Endothelial cell of umbilical vein (primary cell): ENCODE data around the gene IQGAP2. TPM values are rescaled to one million over a fixed set of nuclear protein-coding genes. Genes with fewer than 3 reads are reported as not detected.

ENCODE experiments used
- BruUV-seq: library from RNA; stranded (reverse); fragments of 400-500 nt; replicated peaks from 2 replicates; lab custom pipeline; 2021; lab: Mats Ljungman, UMichigan
- CTCF ChIA-PET: fragments of 300-600, 350-600 bp; sonication (Branson Sonifier 250); formaldehyde crosslinking; loops from one replicate; lab custom pipeline; 2021; ENCODE audit warnings: antibody characterized with exemption, inconsistent platforms; lab: Charles Lee
- POLR2A ChIA-PET: fragments of 300-600, 350-600 bp; sonication (Branson Sonifier 250); formaldehyde crosslinking; loops from one replicate; lab custom pipeline; 2021; ENCODE audit warnings: antibody characterized with exemption, inconsistent platforms; lab: Charles Lee
- DNase-seq: peaks from one replicate; pipeline ENCODE4 v3.0.0-alpha.2; 2011; ENCODE audit warnings: low read depth, low spot score
- FAIRE-seq: peaks from 2 replicates; lab custom pipeline; 2011; peaks lifted over from hg19 to GRCh38; lab: Jason Lieb, UNC
- H2AFZ ChIP-seq: 2 replicates; pipeline ENCODE4 v1.6.0; 2012; ENCODE audit warnings: low read depth, low read length, control low read depth, inconsistent platforms
- H3K27ac ChIP-seq: 2 replicates; pipeline ENCODE4 v1.5.1; 2011; ENCODE audit warnings: low read depth, mild to moderate bottlenecking, control low read depth, low read length, moderate library complexity; ENCODE audit not compliant: insufficient read depth
- H3K27me3 ChIP-seq, 2 experiments: 2 replicates each; pipeline versions ENCODE4 v1.6.0 to v1.6.1; 2011; ENCODE audit warnings: low read length in 2 of 2, mixed read lengths in 1 of 2; ENCODE audit not compliant: control insufficient read depth in 2 of 2, insufficient read depth in 2 of 2
- H3K36me3 ChIP-seq, 2 experiments: 2 replicates in 1 of 2; 3 replicates in 1 of 2; pipeline ENCODE4 v1.5.1; 2011; ENCODE audit warnings: low read length in 2 of 2, mild to moderate bottlenecking in 1 of 2, moderate library complexity in 1 of 2; ENCODE audit not compliant: control insufficient read depth in 2 of 2, insufficient read depth in 2 of 2; ENCODE audit errors: extremely low read depth in 1 of 2
- H3K4me1 ChIP-seq: 3 replicates; pipeline ENCODE4 v1.5.1; 2011; ENCODE audit warnings: mild to moderate bottlenecking, low read length; ENCODE audit not compliant: control insufficient read depth, insufficient read depth; ENCODE audit errors: extremely low read depth
- H3K4me2 ChIP-seq: 2 replicates; pipeline ENCODE4 v1.6.1; 2011; ENCODE audit warnings: low read length, control low read depth, mixed read lengths; ENCODE audit not compliant: insufficient read depth
- H3K4me3 ChIP-seq, 3 experiments: fragments of 200-600 bp in 1 of 3; sonication (generic), shearing (Covaris generic) in 1 of 3; replicated peaks in 1 of 3; 2 replicates each; pipeline ENCODE4 v1.5.1; 2011 to 2016; ENCODE audit warnings: control low read depth in 3 of 3, low read length in 3 of 3, mild to moderate bottlenecking in 2 of 3, inconsistent platforms in 1 of 3, low read depth in 1 of 3, moderate library complexity in 1 of 3; ENCODE audit not compliant: insufficient read depth in 1 of 3
- H3K79me2 ChIP-seq: 2 replicates; pipeline ENCODE4 v1.6.0; 2012; ENCODE audit warnings: low read length, inconsistent platforms; ENCODE audit not compliant: control insufficient read depth, insufficient read depth
- H3K9ac ChIP-seq: replicated peaks from 2 replicates; pipeline ENCODE3; 2011; ENCODE audit warnings: low read length, control low read depth; ENCODE audit not compliant: insufficient read depth; ENCODE audit errors: extremely low read depth
- H3K9me1 ChIP-seq: replicated peaks from 3 replicates; pipeline ENCODE4 v1.6.0; 2011; ENCODE audit warnings: mild to moderate bottlenecking, low read length; ENCODE audit not compliant: control insufficient read depth, insufficient read depth; ENCODE audit errors: extremely low read depth
- H3K9me3 ChIP-seq: replicated peaks from 2 replicates; pipeline ENCODE4 v1.5.1; 2012; ENCODE audit warnings: low read length, inconsistent platforms; ENCODE audit not compliant: control insufficient read depth, insufficient read depth
- H4K20me1 ChIP-seq: replicated peaks from 2 replicates; pipeline ENCODE3; 2011; ENCODE audit warnings: mild to moderate bottlenecking, low read length; ENCODE audit not compliant: control insufficient read depth, insufficient read depth; ENCODE audit errors: extremely low read depth
- EZH2 ChIP-seq: IDR thresholded peaks from 2 replicates; pipeline ENCODE4 v1.6.1; 2012; ENCODE audit warnings: borderline replicate concordance, low read depth, mild to moderate bottlenecking, moderate library complexity, low read length, inconsistent platforms; ENCODE audit not compliant: severe bottlenecking
- FOS ChIP-seq: IDR thresholded peaks from 2 replicates; pipeline ENCODE4 v1.6.1; 2011; ENCODE audit warnings: mild to moderate bottlenecking, low read length, moderate library complexity, borderline replicate concordance; ENCODE audit not compliant: insufficient read depth
- GATA2 ChIP-seq: IDR thresholded peaks from 2 replicates; pipeline ENCODE4 v1.7.0; 2011; ENCODE audit warnings: low read depth, mild to moderate bottlenecking, moderate library complexity, mixed read lengths, low read length; ENCODE audit not compliant: insufficient read length, insufficient read depth
- JUN ChIP-seq: IDR thresholded peaks from 2 replicates; pipeline ENCODE4 v1.6.1; 2011; ENCODE audit warnings: borderline replicate concordance, low read depth; ENCODE audit not compliant: insufficient read length, insufficient read depth
- MYC ChIP-seq: IDR thresholded peaks from one replicate; pipeline ENCODE4 v1.6.1; 2011; ENCODE audit warnings: mild to moderate bottlenecking, low read depth, low read length
- POLR2A ChIP-seq: IDR thresholded peaks from 2 replicates; pipeline ENCODE4 v1.6.1; 2012; ENCODE audit warnings: low read depth, mild to moderate bottlenecking, control low read depth, low read length
- POLR2AphosphoS5 ChIP-seq: IDR thresholded peaks from 2 replicates; pipeline ENCODE4 v1.6.1; 2012; ENCODE audit warnings: low read depth, mild to moderate bottlenecking, control low read depth, low read length, moderate library complexity; ENCODE audit not compliant: insufficient read depth
- dilution Hi-C: fragments of 300-500 bp; cut with MboI; formaldehyde crosslinking; loops from one replicate; pipeline ENCODE4 v1.15.0; 2019; ENCODE audit warnings: low sequenced_read_pairs; ENCODE audit not compliant: extremely low pct_ligation_motif_present
- intact Hi-C: fragments of 100-400 bp; cut with micrococcal nuclease; formaldehyde crosslinking; loops from one replicate; pipeline ENCODE4 v1.10.0; 2022
- polyA plus RNA-seq, 4 experiments: library from polyadenylated mRNA; depleted of rRNA in 3 of 4; stranded (reverse) in 3 of 4; unstranded in 1 of 4; fragments of >200 nt; gene quantifications; 2 replicates each; pipeline versions ENCODE4 v1.2.1 to v1.2.3, GENCODE V29; 2011 to 2012; ENCODE audit warnings: missing spikeins in 1 of 4
- total RNA-seq: library from RNA; stranded (reverse); gene quantifications from 2 replicates; pipeline ENCODE4 v1.2.3, GENCODE V29; 2021
- TF ChIP-seq, protein P1 (sequence below), 2 donors: IDR thresholded peaks; 1 replicate in 1 of 2; 2 replicates in 1 of 2; pipeline ENCODE4 v1.5.1; 2011; ENCODE audit warnings: low read length in 2 of 2, mild to moderate bottlenecking in 2 of 2, moderate library complexity in 2 of 2, control low read depth in 1 of 2, inconsistent platforms in 1 of 2, low read depth in 1 of 2; ENCODE audit not compliant: insufficient read depth in 1 of 2; ENCODE audit errors: extremely low read depth in 1 of 2
- TF ChIP-seq, protein P2 (sequence below): IDR thresholded peaks from 2 replicates; pipeline ENCODE4 v1.6.1; 2011; ENCODE audit not compliant: insufficient read depth, insufficient read length

Gene IQGAP2
- total and polyA plus RNA-seq, 2 donors (not counting 3 experiments of a cell fraction or from before 2014, with no cell fraction given), result 4.5 to 4.7 TPM

DNA sequence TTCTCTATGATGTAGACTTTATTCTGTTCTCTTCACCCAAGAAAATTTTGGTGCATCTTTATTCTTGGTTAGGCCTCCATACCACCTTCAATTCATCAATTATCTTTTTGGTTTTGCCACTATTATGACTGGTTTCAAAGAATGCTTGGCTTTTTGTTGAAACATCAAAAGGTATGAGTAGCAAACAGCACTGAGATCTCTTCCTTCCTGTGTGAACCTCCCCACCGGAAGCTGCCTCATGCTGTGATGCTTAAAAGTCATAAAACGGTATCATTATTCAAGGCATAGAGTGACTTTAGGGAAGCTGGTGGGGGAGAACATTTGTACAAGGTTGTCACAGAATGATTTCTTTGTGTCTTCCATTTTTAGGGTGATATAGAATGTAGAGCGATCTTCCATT is 70.6 kb downstream of the IQGAP2 start:
- H3K27ac ChIP-seq, result no peak overlapping the region
- H4K20me1 ChIP-seq, result no peaks in the 10 kb centered on the region
- no peaks in the 10 kb centered on the region for H3K9me1 ChIP-seq
- H3K27me3 ChIP-seq, result peaks cover 0 to 2% of the 10 kb centered on the region in 2 experiments
- no peaks in the 10 kb centered on the region for H3K4me1 ChIP-seq
- H3K9ac ChIP-seq, result no peak overlapping the region
- H3K4me3 ChIP-seq, result no peak overlapping the region
- BruUV-seq, result no TSS peak
- H2AFZ ChIP-seq, result no peak overlapping the region
- no peaks in the 10 kb centered on the region for H3K79me2 ChIP-seq
- no peak for TF ChIP-seq JUN
- no peak for TF ChIP-seq GATA2
- TF ChIP-seq FOS, result no peak
- TF ChIP-seq, protein P1, sequence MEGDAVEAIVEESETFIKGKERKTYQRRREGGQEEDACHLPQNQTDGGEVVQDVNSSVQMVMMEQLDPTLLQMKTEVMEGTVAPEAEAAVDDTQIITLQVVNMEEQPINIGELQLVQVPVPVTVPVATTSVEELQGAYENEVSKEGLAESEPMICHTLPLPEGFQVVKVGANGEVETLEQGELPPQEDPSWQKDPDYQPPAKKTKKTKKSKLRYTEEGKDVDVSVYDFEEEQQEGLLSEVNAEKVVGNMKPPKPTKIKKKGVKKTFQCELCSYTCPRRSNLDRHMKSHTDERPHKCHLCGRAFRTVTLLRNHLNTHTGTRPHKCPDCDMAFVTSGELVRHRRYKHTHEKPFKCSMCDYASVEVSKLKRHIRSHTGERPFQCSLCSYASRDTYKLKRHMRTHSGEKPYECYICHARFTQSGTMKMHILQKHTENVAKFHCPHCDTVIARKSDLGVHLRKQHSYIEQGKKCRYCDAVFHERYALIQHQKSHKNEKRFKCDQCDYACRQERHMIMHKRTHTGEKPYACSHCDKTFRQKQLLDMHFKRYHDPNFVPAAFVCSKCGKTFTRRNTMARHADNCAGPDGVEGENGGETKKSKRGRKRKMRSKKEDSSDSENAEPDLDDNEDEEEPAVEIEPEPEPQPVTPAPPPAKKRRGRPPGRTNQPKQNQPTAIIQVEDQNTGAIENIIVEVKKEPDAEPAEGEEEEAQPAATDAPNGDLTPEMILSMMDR (IDR thresholded peaks at IDR 0.05; ENCODE audit: extremely low read depth in 1 of 2, insufficient read depth in 1 of 2, low read depth in 1 of 2, low read length in 2 of 2), result no peak
- TF ChIP-seq, protein P2, sequence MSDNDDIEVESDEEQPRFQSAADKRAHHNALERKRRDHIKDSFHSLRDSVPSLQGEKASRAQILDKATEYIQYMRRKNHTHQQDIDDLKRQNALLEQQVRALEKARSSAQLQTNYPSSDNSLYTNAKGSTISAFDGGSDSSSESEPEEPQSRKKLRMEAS, result no peak
- no peak for TF ChIP-seq EZH2
- TF ChIP-seq MYC, result no peak
- no peak for TF ChIP-seq POLR2AphosphoS5
- TF ChIP-seq POLR2A, result no peak
- H3K9me3 ChIP-seq, result no peaks in the 10 kb centered on the region
- intact Hi-C loops (no loop called here), dilution Hi-C loops (no loop called here)
- H3K36me3 ChIP-seq, result no peaks in the 10 kb centered on the region
- ChIA-PET POLR2A (no interaction called here), CTCF (interaction anchor here (1.2 kb wide), 1 partner anchor 301 kb away, joined by 3 read pairs; no protein-coding TSS in a partner anchor)
- FAIRE-seq (no peak), DNase-seq (no peak)
- H3K4me2 ChIP-seq, result no peak overlapping the region
